IMR-90 (cell line): Measurements from ENCODE around the gene LTBP1. TPM values are rescaled to one million over a fixed set of nuclear protein-coding genes. Genes with fewer than 3 reads are reported as not detected.

Source experiments
- ATAC-seq: fragments of 200-7000 bp; cut with Tn5 transposase; 2 replicates; pipeline ENCODE4 v1.9.1; 2020; ENCODE audit warnings: low read depth, mild to moderate bottlenecking, moderate library complexity
- BruUV-seq: library from RNA; stranded (reverse); fragments of 400-500 nt; replicated peaks from 2 replicates; lab custom pipeline; 2021; lab: Mats Ljungman, UMichigan
- CTCF ChIA-PET: fragments of 300-600 bp; formaldehyde crosslinking; extraction: SDS; loops from one replicate; lab custom pipeline; 2021; ENCODE audit warnings: antibody characterized with exemption; lab: Yijun Ruan, JAX
- POLR2A ChIA-PET: fragments of 300-600 bp; sonication (Branson Sonifier 250); formaldehyde crosslinking; loops from one replicate; lab custom pipeline; 2022; ENCODE audit warnings: antibody characterized with exemption; ENCODE audit not compliant: unreplicated experiment; lab: Charles Lee
- DNase-seq: peaks from one replicate; pipeline ENCODE4 v3.0.0; 2013
- H2AFZ ChIP-seq: replicated peaks from 2 replicates; pipeline ENCODE3; 2013; ENCODE audit warnings: low read length, mild to moderate bottlenecking; ENCODE audit not compliant: poor library complexity
- H2AK5ac ChIP-seq: 2 replicates; pipeline ENCODE4 v1.6.1; 2013; ENCODE audit warnings: low read depth, low read length, inconsistent platforms
- H2AK9ac ChIP-seq: replicated peaks from 2 replicates; pipeline ENCODE3; 2013; ENCODE audit warnings: mild to moderate bottlenecking, low read depth, low read length, moderate library complexity; ENCODE audit not compliant: poor library complexity
- H2BK120ac ChIP-seq: 2 replicates; pipeline ENCODE4 v1.6.1; 2013; ENCODE audit warnings: low read depth, low read length, inconsistent platforms
- H2BK15ac ChIP-seq: 3 replicates; pipeline ENCODE4 v1.6.1; 2013; ENCODE audit warnings: low read depth, low read length, inconsistent platforms
- H2BK20ac ChIP-seq: 2 replicates; pipeline ENCODE4 v1.6.1; 2013; ENCODE audit warnings: low read depth, mild to moderate bottlenecking, inconsistent platforms, low read length, moderate library complexity
- H2BK5ac ChIP-seq: 2 replicates; pipeline ENCODE4 v1.6.1; 2013; ENCODE audit warnings: mild to moderate bottlenecking, low read depth, low read length, inconsistent platforms; ENCODE audit not compliant: poor library complexity, severe bottlenecking
- H3K14ac ChIP-seq: replicated peaks from 2 replicates; pipeline ENCODE4 v1.6.1; 2013; ENCODE audit warnings: low read depth, low read length, inconsistent platforms
- H3K18ac ChIP-seq: 2 replicates; pipeline ENCODE4 v1.6.1; 2013; ENCODE audit warnings: low read depth, low read length, control low read depth
- H3K23ac ChIP-seq: 2 replicates; pipeline ENCODE4 v1.6.1; 2013; ENCODE audit warnings: low read depth, low read length, inconsistent platforms
- H3K27ac ChIP-seq: 2 replicates; pipeline ENCODE4 v1.5.1; 2013; ENCODE audit warnings: mild to moderate bottlenecking, control low read depth, low read length; ENCODE audit not compliant: insufficient read depth
- H3K27me3 ChIP-seq: 2 replicates; pipeline ENCODE4 v1.6.1; 2013; ENCODE audit warnings: low read length; ENCODE audit not compliant: control insufficient read depth, insufficient read depth
- H3K36me3 ChIP-seq: 2 replicates; pipeline ENCODE4 v1.6.1; 2013; ENCODE audit warnings: low read length, mixed read lengths; ENCODE audit not compliant: control insufficient read depth, insufficient read depth
- H3K4ac ChIP-seq: 2 replicates; pipeline ENCODE4 v1.6.1; 2013; ENCODE audit warnings: low read depth, low read length, inconsistent platforms
- H3K4me1 ChIP-seq: 2 replicates; pipeline ENCODE4 v1.6.1; 2013; ENCODE audit warnings: low read length, mixed read lengths; ENCODE audit not compliant: control insufficient read depth, insufficient read depth
- H3K4me2 ChIP-seq: 2 replicates; pipeline ENCODE4 v1.6.1; 2013; ENCODE audit warnings: low read depth, mild to moderate bottlenecking, control low read depth, low read length, moderate library complexity
- H3K4me3 ChIP-seq: 2 replicates; pipeline ENCODE4 v1.5.1; 2013; ENCODE audit warnings: low read depth, mild to moderate bottlenecking, control low read depth, low read length, moderate library complexity; ENCODE audit not compliant: insufficient read depth
- H3K56ac ChIP-seq: 2 replicates; pipeline ENCODE4 v1.6.1; 2013; ENCODE audit warnings: low read length, inconsistent platforms; ENCODE audit not compliant: insufficient read depth; ENCODE audit errors: extremely low read depth
- H3K79me1 ChIP-seq, 2 experiments: 2 replicates each; pipeline ENCODE4 v1.6.1; 2013; ENCODE audit warnings: low read length in 2 of 2, inconsistent platforms in 1 of 2, low read depth in 1 of 2
- H3K9ac ChIP-seq: 2 replicates; pipeline ENCODE4 v1.6.1; 2013; ENCODE audit warnings: low read depth, low read length, control low read depth
- H3K9me1 ChIP-seq: 2 replicates; pipeline ENCODE4 v1.6.1; 2013; ENCODE audit warnings: low read length, inconsistent platforms; ENCODE audit not compliant: insufficient read depth
- H3K9me3 ChIP-seq: 2 replicates; pipeline ENCODE4 v1.6.1; 2013; ENCODE audit warnings: low read length; ENCODE audit not compliant: control insufficient read depth, insufficient read depth
- H4K20me1 ChIP-seq: 2 replicates; pipeline ENCODE4 v1.6.1; 2013; ENCODE audit warnings: low read length, inconsistent platforms; ENCODE audit not compliant: insufficient read depth
- H4K5ac ChIP-seq: 2 replicates; pipeline ENCODE4 v1.6.1; 2013; ENCODE audit warnings: mild to moderate bottlenecking, low read depth, low read length, control low read depth
- H4K8ac ChIP-seq, 2 experiments: 2 replicates each; pipeline ENCODE4 v1.6.1; 2013; ENCODE audit warnings: low read depth in 2 of 2, low read length in 2 of 2, control low read depth in 1 of 2, inconsistent platforms in 1 of 2
- H4K91ac ChIP-seq: 2 replicates; pipeline ENCODE4 v1.6.1; 2013; ENCODE audit warnings: low read depth, low read length, inconsistent platforms; ENCODE audit not compliant: insufficient read depth
- BHLHE40 ChIP-seq: fragments of 150-350 bp; IDR thresholded peaks from 2 replicates; pipeline ENCODE4 v1.6.1; 2016; ENCODE audit warnings: mild to moderate bottlenecking, low read depth, low read length
- CEBPB ChIP-seq: IDR thresholded peaks from 2 replicates; pipeline ENCODE4 v1.6.1; 2012; ENCODE audit warnings: low read depth, low read length, improper control_type of control experiment
- CHD1 ChIP-seq: IDR thresholded peaks from 2 replicates; pipeline ENCODE4 v1.6.1; 2012; ENCODE audit warnings: low read depth, low read length, improper control_type of control experiment
- FOS ChIP-seq: fragments of 150-350 bp; IDR thresholded peaks from 2 replicates; pipeline ENCODE4 v1.6.1; 2016; ENCODE audit warnings: low read depth, low read length
- MAFK ChIP-seq: IDR thresholded peaks from 2 replicates; pipeline ENCODE4 v1.6.1; 2012; ENCODE audit warnings: low read depth, low read length, improper control_type of control experiment
- MAZ ChIP-seq: IDR thresholded peaks from 2 replicates; pipeline ENCODE4 v1.6.1; 2012; ENCODE audit warnings: low read depth, mild to moderate bottlenecking, low read length, improper control_type of control experiment, moderate library complexity, borderline replicate concordance
- MXI1 ChIP-seq: IDR thresholded peaks from 2 replicates; pipeline ENCODE4 v1.6.1; 2012; ENCODE audit warnings: low read depth, mild to moderate bottlenecking, low read length, moderate library complexity, borderline replicate concordance
- NFE2L2 ChIP-seq: fragments of 150-350 bp; IDR thresholded peaks from 2 replicates; pipeline ENCODE4 v1.6.1; 2016; ENCODE audit warnings: low read depth, mild to moderate bottlenecking, low read length
- POLR2A ChIP-seq: IDR thresholded peaks from 2 replicates; pipeline ENCODE4 v1.6.1; 2012; ENCODE audit warnings: mild to moderate bottlenecking, low read depth, low read length
- RAD21 ChIP-seq: IDR thresholded peaks from 2 replicates; pipeline ENCODE4 v1.6.1; 2012; ENCODE audit warnings: low read length, improper control_type of control experiment
- RCOR1 ChIP-seq: IDR thresholded peaks from 2 replicates; pipeline ENCODE4 v1.6.1; 2012; ENCODE audit warnings: mild to moderate bottlenecking, low read length, improper control_type of control experiment; ENCODE audit not compliant: insufficient replicate concordance
- RFX5 ChIP-seq: IDR thresholded peaks from 2 replicates; pipeline ENCODE4 v1.8.0; 2012; ENCODE audit warnings: low read depth, mild to moderate bottlenecking, low read length, moderate library complexity
- SMC3 ChIP-seq: fragments of 150-350 bp; IDR thresholded peaks from 2 replicates; pipeline ENCODE4 v1.6.1; 2016; ENCODE audit warnings: low read depth, mild to moderate bottlenecking, antibody characterized with exemption, low read length, moderate library complexity
- USF2 ChIP-seq: fragments of 150-350 bp; IDR thresholded peaks from 2 replicates; pipeline ENCODE4 v1.6.1; 2017; ENCODE audit warnings: mild to moderate bottlenecking, antibody characterized with exemption, low read length, low read depth
- WGBS, 2 experiments: methylation state at CpG; one replicate each; pipeline versions ENCODE4 v1.1.5 to v1.1.7; 2013; ENCODE audit warnings: missing lambda C conversion rate in 2 of 2; ENCODE audit not compliant: insufficient read length in 1 of 2; ENCODE audit errors: extremely low coverage in 2 of 2; 5-methylcytosine and 5-hydroxymethylcytosine counted together
- dilution Hi-C: fragments of 300-500 bp; cut with HindIII; formaldehyde crosslinking; loops from one replicate; pipeline ENCODE4 v1.14.3; 2018; ENCODE audit warnings: low sequenced_read_pairs; ENCODE audit not compliant: unreplicated experiment
- in situ Hi-C: fragments of 300-500 bp; cut with MboI; formaldehyde crosslinking; loops from 3 replicates; pipeline ENCODE4 v1.14.3; 2019; ENCODE audit warnings: low sequenced_read_pairs, inconsistent platforms, mixed read lengths
- intact Hi-C: fragments of 100-400 bp; cut with micrococcal nuclease; formaldehyde crosslinking; loops from 2 replicates; pipeline ENCODE4 v1.10.0; 2022
- polyA plus RNA-seq, 3 experiments: library from polyadenylated mRNA; depleted of rRNA; stranded (reverse); fragments of >200 nt; gene quantifications; 2 replicates each; pipeline ENCODE4 v1.2.3, GENCODE V29; 2012; ENCODE audit warnings: low replicate concordance in 1 of 3
- total RNA-seq: library from RNA; depleted of rRNA; stranded (reverse); fragments of >200 nt; gene quantifications from 2 replicates; pipeline ENCODE4 v1.2.3, GENCODE V29; 2012

Gene LTBP1
- total and polyA plus RNA-seq, 2 of the 4 experiments (the other 2 are of a cell fraction) = 235 to 326 TPM

GRCh38 chr2:32925976-32926707 lies 20.6 kb upstream of the LTBP1 start:
- H2BK120ac ChIP-seq = no peak overlapping the region; the same call in 1 of the 2 replicates
- H3K4me3 ChIP-seq = no peak overlapping the region
- peak overlapping the region; percentile 69 for H3K18ac ChIP-seq
- no peak overlapping the region for H3K23ac ChIP-seq
- no peak for TF ChIP-seq USF2
- TF ChIP-seq SMC3 = no peak
- no peak for TF ChIP-seq MXI1
- TF ChIP-seq CHD1 = no peak
- no peak for TF ChIP-seq RAD21
- no peak for TF ChIP-seq MAFK
- no peak for TF ChIP-seq NFE2L2
- TF ChIP-seq RFX5 = no peak
- no peak for TF ChIP-seq POLR2A
- no peak for TF ChIP-seq BHLHE40
- TF ChIP-seq CEBPB = no peak
- no peak for TF ChIP-seq MAZ
- TF ChIP-seq FOS = no peak
- TF ChIP-seq RCOR1 = no peak
- H2BK15ac ChIP-seq = peak overlapping the region; percentile 12; the same call in 2 of the 3 replicates
- DNase-seq (no peak), ATAC-seq (no peak)
- H4K5ac ChIP-seq = peak overlapping the region; percentile 46
- no peaks in the 10 kb centered on the region for H3K27me3 ChIP-seq
- no TSS peak for BruUV-seq
- no peak overlapping the region; the same call in 1 of the 2 replicates for H3K9ac ChIP-seq
- no peak overlapping the region for H3K56ac ChIP-seq
- H2AFZ ChIP-seq = no peak overlapping the region
- peak overlapping the region; percentile 80; the same call in 1 of the 2 replicates for H2AK5ac ChIP-seq
- WGBS, 2 experiments = 93% methylated on average over 3 of the region's 6 CpGs; no CpG with 5 or more reads in 1 of the 2 experiments
- no peaks in the 10 kb centered on the region for H3K9me3 ChIP-seq
- H3K14ac ChIP-seq = no peak overlapping the region
- no peak overlapping the region for H2AK9ac ChIP-seq
- dilution Hi-C loops (no loop called here), intact Hi-C loops (no loop called here), in situ Hi-C loops (no loop called here)
- peak overlapping the region; percentile 54; the same call in 1 of the 2 replicates for H3K27ac ChIP-seq
- no peaks in the 10 kb centered on the region for H4K20me1 ChIP-seq
- peaks cover 4% of the 10 kb centered on the region; the same call in 1 of the 2 replicates for H3K9me1 ChIP-seq
- 0 out of 2 replicates have a peak overlapping the region, but pooled peaks have one; percentile 30 for H3K4ac ChIP-seq
- H2BK5ac ChIP-seq = no peak overlapping the region
- CTCF ChIA-PET = no interaction called here
- no peaks in the 10 kb centered on the region for H3K79me1 ChIP-seq
- H4K8ac ChIP-seq = peak overlapping the region in 1 of 2 experiments; percentile 25; a peak in 1 of 4 replicates
- H3K36me3 ChIP-seq = no peaks in the 10 kb centered on the region
- no peak overlapping the region; the same call in 1 of the 2 replicates for H4K91ac ChIP-seq
- POLR2A ChIA-PET = no interaction called here
- H3K4me1 ChIP-seq = peaks cover 13% of the 10 kb centered on the region
- peak overlapping the region; percentile 8; the same call in 1 of the 2 replicates for H2BK20ac ChIP-seq
- peak overlapping the region; percentile 1; the same call in 1 of the 2 replicates for H3K4me2 ChIP-seq
